ENCODE measurements around the gene TMEM87B. TPM values are rescaled to one million over a fixed set of nuclear protein-coding genes. Genes with fewer than 3 reads are reported as not detected.

The TMEM87B gene
- total and polyA plus RNA-seq, 2 of the 4 experiments (the other 2 are of a cell fraction): 6.3 to 12.5 TPM

GRCh38 chr2:112134120-112134519 lies 79.1 kb downstream of the TMEM87B start:
- POLR2A ChIA-PET (ENCODE audit: unreplicated experiment): no interaction called here

More at GRCh38 chr2:112134120-112134519, 79.1 kb downstream of the TMEM87B start:
- no peak for ATAC-seq (ENCODE audit: low read depth)
- H3K4me2 ChIP-seq (ENCODE audit: low read depth, low read length): no peak overlapping the region
- no peak overlapping the region for H4K5ac ChIP-seq (ENCODE audit: low read depth, low read length)
- DNase-seq: no peak
- BruUV-seq (replicated peaks): no TSS peak
- H3K27ac ChIP-seq (ENCODE audit: insufficient read depth, low read length): no peak overlapping the region
- H3K79me1 ChIP-seq (ENCODE audit: low read depth in 1 of 2, low read length in 2 of 2): no peaks in the 10 kb centered on the region
- CTCF ChIA-PET: interaction anchor here (0.6 to 1.0 kb wide), 2 partner anchors 13 to 197 kb away, joined by 4 read pairs; no protein-coding TSS in a partner anchor
- no peak overlapping the region for H2BK5ac ChIP-seq (ENCODE audit: low read depth, low read length, poor library complexity, severe bottlenecking)
- dilution Hi-C loops (cut with HindIII; ENCODE audit: low sequenced_read_pairs, unreplicated experiment): no loop called here
- H2BK120ac ChIP-seq (ENCODE audit: low read depth, low read length): no peak overlapping the region
- H2BK15ac ChIP-seq (ENCODE audit: low read depth, low read length): no peak overlapping the region
- no peaks in the 10 kb centered on the region for H4K20me1 ChIP-seq (ENCODE audit: insufficient read depth, low read length)
- no peak overlapping the region for H2AFZ ChIP-seq (replicated peaks; ENCODE audit: low read length, poor library complexity)
- TF ChIP-seq RAD21 (IDR thresholded peaks at IDR 0.05; ENCODE audit: low read length) (no peak), RFX5 (IDR thresholded peaks at IDR 0.05; ENCODE audit: low read depth, low read length) (no peak), MXI1 (IDR thresholded peaks at IDR 0.05; ENCODE audit: borderline replicate concordance, low read depth, low read length) (no peak), CHD1 (IDR thresholded peaks at IDR 0.05; ENCODE audit: low read depth, low read length) (no peak), BHLHE40 (IDR thresholded peaks at IDR 0.05; ENCODE audit: low read depth, low read length) (no peak), SMC3 (IDR thresholded peaks at IDR 0.05; ENCODE audit: low read depth, low read length) (no peak)
- TF ChIP-seq, protein P1, sequence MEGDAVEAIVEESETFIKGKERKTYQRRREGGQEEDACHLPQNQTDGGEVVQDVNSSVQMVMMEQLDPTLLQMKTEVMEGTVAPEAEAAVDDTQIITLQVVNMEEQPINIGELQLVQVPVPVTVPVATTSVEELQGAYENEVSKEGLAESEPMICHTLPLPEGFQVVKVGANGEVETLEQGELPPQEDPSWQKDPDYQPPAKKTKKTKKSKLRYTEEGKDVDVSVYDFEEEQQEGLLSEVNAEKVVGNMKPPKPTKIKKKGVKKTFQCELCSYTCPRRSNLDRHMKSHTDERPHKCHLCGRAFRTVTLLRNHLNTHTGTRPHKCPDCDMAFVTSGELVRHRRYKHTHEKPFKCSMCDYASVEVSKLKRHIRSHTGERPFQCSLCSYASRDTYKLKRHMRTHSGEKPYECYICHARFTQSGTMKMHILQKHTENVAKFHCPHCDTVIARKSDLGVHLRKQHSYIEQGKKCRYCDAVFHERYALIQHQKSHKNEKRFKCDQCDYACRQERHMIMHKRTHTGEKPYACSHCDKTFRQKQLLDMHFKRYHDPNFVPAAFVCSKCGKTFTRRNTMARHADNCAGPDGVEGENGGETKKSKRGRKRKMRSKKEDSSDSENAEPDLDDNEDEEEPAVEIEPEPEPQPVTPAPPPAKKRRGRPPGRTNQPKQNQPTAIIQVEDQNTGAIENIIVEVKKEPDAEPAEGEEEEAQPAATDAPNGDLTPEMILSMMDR (conservative IDR thresholded peaks at IDR 0.05; ENCODE audit: low read depth, low read length): no peak
- no peak overlapping the region for H3K56ac ChIP-seq (ENCODE audit: extremely low read depth, insufficient read depth, low read length)
- H3K4ac ChIP-seq (ENCODE audit: low read depth, low read length): no peak overlapping the region
- no peaks in the 10 kb centered on the region for H3K27me3 ChIP-seq (ENCODE audit: control insufficient read depth, insufficient read depth, low read length)
- no peak overlapping the region for H4K91ac ChIP-seq (ENCODE audit: insufficient read depth, low read depth, low read length)
- no peak overlapping the region for H3K18ac ChIP-seq (ENCODE audit: low read depth, low read length)
- H3K9me1 ChIP-seq (ENCODE audit: insufficient read depth, low read length): peaks cover 7% of the 10 kb centered on the region
- no peaks in the 10 kb centered on the region for H3K9me3 ChIP-seq (ENCODE audit: control insufficient read depth, insufficient read depth, low read length)
- no peak overlapping the region for H3K4me3 ChIP-seq (ENCODE audit: insufficient read depth, low read depth, low read length)
- no CpG with 5 or more reads among the region's 4 CpGs for WGBS, 2 experiments (ENCODE audit: extremely low coverage in 2 of 2, insufficient read length in 1 of 2)
- no peak overlapping the region for H4K8ac ChIP-seq (ENCODE audit: low read depth in 2 of 2, low read length in 2 of 2)
- H3K4me1 ChIP-seq (ENCODE audit: control insufficient read depth, insufficient read depth, low read length): peaks cover 6% of the 10 kb centered on the region; the same call in 1 of the 2 replicates
- H3K23ac ChIP-seq (ENCODE audit: low read depth, low read length): no peak overlapping the region
- in situ Hi-C loops (cut with MboI; ENCODE audit: low sequenced_read_pairs): no loop called here
- intact Hi-C loops (cut with micrococcal nuclease): no loop called here
- H2BK20ac ChIP-seq (ENCODE audit: low read depth, low read length): no peak overlapping the region
- no peak overlapping the region for H2AK9ac ChIP-seq (replicated peaks; ENCODE audit: low read depth, low read length, poor library complexity)
- no peak overlapping the region for H2AK5ac ChIP-seq (ENCODE audit: low read depth, low read length)
- H3K36me3 ChIP-seq (ENCODE audit: control insufficient read depth, insufficient read depth, low read length): no peaks in the 10 kb centered on the region
- no peak overlapping the region for H3K14ac ChIP-seq (replicated peaks; ENCODE audit: low read depth, low read length)
- no peak overlapping the region for H3K9ac ChIP-seq (ENCODE audit: low read depth, low read length)

All from IMR-90 (cell line).